Measurements from ENCODE around the gene TNNT2.

DNA sequence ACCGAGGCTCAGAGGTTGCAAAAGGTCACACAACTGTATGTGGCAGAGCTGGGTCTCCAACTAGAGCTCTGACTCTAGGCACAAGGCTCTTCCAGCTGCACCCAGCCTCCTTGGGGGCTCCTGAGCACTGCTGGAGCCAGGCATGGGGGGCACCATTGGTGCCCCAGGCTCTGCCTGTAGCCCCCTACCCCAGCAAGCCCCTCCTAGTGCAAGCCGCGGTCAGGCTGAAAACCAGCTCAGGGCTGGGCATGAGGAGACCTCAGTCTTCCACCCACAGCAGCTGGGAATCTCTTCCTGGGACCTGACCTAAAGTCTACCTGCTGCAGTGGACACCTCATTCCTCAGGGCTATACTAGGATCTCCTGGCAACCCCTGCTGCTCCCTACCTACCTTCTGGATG is 14.6 kb downstream of the TNNT2 start:
- TF ChIP-seq ZNF274 (IDR thresholded peaks at IDR 0.05; ENCODE audit: borderline replicate concordance, extremely low read depth, low read length) (no peak), KDM5A (IDR thresholded peaks at IDR 0.05; ENCODE audit: low read length) (no peak), RFX5 (IDR thresholded peaks at IDR 0.05; ENCODE audit: borderline replicate concordance, low read depth, low read length) (no peak), JUND (IDR thresholded peaks at IDR 0.05; ENCODE audit: low read length) (no peak), EGR1 (IDR thresholded peaks at IDR 0.05; ENCODE audit: borderline replicate concordance, low read depth, low read length) (no peak)
- TF ChIP-seq, protein P1, sequence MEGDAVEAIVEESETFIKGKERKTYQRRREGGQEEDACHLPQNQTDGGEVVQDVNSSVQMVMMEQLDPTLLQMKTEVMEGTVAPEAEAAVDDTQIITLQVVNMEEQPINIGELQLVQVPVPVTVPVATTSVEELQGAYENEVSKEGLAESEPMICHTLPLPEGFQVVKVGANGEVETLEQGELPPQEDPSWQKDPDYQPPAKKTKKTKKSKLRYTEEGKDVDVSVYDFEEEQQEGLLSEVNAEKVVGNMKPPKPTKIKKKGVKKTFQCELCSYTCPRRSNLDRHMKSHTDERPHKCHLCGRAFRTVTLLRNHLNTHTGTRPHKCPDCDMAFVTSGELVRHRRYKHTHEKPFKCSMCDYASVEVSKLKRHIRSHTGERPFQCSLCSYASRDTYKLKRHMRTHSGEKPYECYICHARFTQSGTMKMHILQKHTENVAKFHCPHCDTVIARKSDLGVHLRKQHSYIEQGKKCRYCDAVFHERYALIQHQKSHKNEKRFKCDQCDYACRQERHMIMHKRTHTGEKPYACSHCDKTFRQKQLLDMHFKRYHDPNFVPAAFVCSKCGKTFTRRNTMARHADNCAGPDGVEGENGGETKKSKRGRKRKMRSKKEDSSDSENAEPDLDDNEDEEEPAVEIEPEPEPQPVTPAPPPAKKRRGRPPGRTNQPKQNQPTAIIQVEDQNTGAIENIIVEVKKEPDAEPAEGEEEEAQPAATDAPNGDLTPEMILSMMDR (IDR thresholded peaks at IDR 0.05; ENCODE audit: control extremely low read depth in 1 of 3, insufficient read depth in 1 of 3, low read depth in 1 of 3, low read length in 3 of 3): no peak
- TF ChIP-seq, protein P2, sequence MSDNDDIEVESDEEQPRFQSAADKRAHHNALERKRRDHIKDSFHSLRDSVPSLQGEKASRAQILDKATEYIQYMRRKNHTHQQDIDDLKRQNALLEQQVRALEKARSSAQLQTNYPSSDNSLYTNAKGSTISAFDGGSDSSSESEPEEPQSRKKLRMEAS (IDR thresholded peaks at IDR 0.05): no peak

All from H1 (cell line).